GM19238 (cell line): ENCODE results near the gene PGA5.
"Not testable (repeated sequence)": the region's sequence is repeated elsewhere in the genome, so short reads cannot be mapped to it uniquely, and the experiment has no call there.

Source experiments
- DNase-seq: peaks from one replicate; pipeline ENCODE4 v3.0.0; 2011; ENCODE audit warnings: low spot score; ENCODE audit not compliant: insufficient read length

PGA5 gene

DNA sequence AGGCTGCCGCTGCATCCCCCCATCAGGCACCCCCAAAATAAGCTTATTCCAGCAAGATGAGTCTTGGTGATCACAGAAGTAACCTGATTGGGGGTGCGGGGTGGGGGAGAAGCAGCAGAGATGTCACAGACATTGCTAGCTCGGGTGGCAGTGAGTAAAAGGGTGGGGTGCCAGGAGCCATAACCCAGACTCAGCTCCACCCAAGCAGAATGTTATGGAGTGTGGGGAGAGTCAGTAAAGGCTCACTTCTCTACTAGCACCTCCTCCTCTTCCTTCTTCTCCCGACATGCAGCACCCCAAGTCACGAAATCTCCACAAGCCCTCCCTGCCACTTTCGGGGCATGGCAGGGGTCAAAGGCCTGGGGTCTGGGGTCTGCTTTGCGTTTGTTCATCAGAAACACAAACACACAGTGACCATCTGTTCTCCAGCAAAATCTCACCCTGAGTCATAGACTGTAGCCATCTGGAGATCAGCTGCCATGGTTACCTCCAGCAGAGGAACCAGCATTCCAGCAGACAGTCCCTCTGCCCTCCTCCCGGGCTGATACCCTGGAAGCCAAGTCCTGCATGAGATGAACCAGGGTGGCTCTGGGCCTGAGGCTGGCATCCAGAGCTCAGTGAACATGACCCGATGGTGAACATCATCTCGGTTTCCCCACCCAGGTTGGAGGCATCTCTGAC is 14.4 kb upstream of the PGA5 start:
- DNase-seq: not testable (repeated sequence)

DNA sequence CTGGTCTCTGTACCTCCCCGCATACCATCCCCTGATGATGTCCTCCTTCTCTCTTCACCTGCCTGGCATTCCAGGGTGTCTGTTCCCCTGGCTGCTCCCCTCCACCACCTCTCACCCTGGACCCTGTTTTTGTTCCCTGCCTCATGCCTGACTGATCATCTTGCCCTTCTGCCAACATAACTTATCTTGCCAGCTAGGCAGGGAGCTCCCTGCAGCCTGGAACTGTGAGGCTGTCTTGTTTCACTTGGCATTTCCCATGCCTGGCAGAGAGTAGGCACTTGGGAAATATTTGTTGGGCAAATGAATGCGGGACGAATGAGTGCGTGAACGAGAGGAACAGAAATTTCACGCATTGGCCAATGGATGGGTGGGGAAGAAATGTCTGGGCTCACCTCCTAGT is 11.5 kb upstream of the PGA5 start:
- not testable (repeated sequence) for DNase-seq

DNA sequence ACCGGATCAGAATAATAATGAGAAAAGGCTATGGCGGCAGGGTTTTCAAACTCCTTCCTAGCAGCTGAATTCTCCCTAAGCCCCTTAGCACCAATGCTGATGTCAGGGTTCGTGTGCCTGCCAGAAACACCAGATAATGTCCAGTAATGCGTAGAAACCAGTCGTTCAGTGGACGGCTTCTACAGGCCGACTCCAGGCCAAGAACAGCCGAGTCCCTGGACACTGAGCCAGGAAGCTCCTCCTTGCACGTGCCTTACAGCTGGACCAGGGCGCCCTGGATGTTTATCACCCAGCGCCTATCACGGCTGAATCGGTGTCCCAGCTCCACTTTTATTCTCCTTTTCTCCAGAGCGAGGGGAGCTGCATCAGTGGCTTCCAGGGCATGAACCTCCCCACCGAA is 9.9 kb upstream of the PGA5 start:
- DNase-seq: not testable (repeated sequence)

DNA sequence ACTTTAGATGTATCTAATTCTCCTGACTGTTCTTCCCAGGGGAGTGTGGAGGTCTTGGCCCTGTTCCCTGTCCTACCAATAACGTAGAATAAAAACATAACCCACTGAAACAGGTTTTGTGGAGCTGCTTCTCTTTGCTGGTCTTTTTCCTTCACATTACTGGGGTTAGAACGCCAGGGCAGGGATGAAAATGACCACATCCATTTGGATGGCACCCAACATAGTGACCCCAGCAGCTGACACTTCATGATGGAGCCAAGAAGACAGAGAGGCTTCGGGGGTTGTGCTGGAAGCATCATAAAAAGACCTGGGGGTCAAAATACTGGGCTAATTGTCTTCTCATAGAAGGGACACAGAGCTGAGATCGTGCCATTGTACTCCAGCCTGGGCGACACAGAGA is 9.4 kb upstream of the PGA5 start:
- DNase-seq: not testable (repeated sequence)

DNA sequence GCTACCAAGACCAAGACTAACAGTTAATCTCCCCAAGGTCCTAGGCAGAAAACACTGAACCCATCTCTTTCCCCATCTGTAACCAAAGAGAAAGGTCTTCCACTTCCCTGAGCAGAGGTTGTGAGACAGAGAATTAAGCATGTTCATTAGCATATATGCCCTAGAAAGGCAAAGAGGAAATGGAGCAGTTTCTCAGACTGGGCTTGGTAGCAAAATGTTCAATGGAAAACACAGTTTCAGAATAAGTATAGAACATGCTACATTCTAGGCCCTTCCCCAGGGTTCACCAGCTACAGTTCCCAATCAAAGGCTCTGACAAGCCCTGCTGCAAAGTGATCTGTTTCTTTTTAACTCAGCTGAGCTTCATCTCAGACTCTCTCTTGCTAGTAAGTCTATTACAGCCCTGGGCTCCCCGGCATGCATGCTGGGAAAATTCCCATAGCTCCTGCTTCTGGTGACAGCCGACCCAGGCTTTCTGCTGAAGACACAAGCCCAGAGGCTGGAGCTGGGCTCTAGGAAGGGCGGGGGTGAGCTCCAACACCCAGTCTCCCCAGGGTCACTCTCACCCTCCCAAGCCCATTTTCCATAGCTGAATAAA is 8.3 kb upstream of the PGA5 start:
- DNase-seq: not testable (repeated sequence)

- DNase-seq: not testable (repeated sequence)
Observed at GRCh38 chr11:61237130-61237529, 3.8 kb upstream of the PGA5 start.

GRCh38 chr11:61240288-61240687 is 687 bp upstream of the PGA5 start:
- DNase-seq: not testable (repeated sequence)

GRCh38 chr11:61241526-61241925 is 551 bp downstream of the PGA5 start:
- DNase-seq: not testable (repeated sequence)

- DNase-seq: not testable (repeated sequence)
Observed at GRCh38 chr11:61245284-61245964, 4.4 kb downstream of the PGA5 start.

GRCh38 chr11:61248071-61248470 is 7.1 kb downstream of the PGA5 start:
- DNase-seq: not testable (repeated sequence)

GRCh38 chr11:61249201-61249600 is 8.2 kb downstream of the PGA5 start:
- not testable (repeated sequence) for DNase-seq

- DNase-seq: not testable (repeated sequence)
Observed at GRCh38 chr11:61250796-61251765, 10.1 kb downstream of the PGA5 start.

DNA sequence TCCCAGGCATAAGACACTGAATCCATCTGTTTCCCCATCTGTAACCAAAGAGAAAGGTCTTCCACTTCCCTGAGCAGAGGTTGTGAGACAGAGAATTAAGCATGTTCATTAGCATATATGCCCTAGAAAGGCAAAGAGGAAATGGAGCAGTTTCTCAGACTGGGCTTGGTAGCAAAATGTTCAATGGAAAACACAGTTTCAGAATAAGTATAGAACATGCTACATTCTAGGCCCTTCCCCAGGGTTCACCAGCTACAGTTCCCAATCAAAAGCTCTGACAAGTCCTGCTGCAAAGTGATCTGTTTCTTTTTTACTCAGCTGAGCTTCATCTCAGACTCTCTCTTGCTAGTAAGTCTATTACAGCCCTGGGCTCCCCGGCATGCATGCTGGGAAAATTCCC is 11.4 kb downstream of the PGA5 start:
- DNase-seq: not testable (repeated sequence)

GRCh38 chr11:61254403-61255025 is 13.5 kb downstream of the PGA5 start:
- DNase-seq: peak; percentile 87

- DNase-seq: no peak
Observed at GRCh38 chr11:61256710-61257482, 15.9 kb downstream of the PGA5 start.

DNA sequence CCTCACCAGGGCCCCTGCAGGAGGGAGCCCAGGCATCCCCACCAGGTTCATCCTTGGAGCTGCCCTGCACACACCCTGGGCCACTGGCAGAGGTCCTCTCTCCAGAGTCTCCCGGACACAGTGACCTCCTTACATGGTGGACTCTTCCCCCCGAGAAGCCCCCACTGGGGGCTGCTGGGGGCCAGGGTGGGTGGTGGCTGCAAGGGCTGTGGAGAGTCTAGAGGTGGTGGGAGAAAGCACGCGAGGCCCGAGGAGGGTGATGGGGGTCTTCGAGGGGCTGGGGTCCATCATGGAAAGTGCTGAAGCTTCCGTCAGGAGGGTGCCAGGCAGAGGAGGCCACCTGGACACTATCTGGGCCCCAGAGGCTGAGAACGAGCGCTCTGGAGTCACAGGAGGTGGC is 17.6 kb downstream of the PGA5 start:
- no peak for DNase-seq

DNA sequence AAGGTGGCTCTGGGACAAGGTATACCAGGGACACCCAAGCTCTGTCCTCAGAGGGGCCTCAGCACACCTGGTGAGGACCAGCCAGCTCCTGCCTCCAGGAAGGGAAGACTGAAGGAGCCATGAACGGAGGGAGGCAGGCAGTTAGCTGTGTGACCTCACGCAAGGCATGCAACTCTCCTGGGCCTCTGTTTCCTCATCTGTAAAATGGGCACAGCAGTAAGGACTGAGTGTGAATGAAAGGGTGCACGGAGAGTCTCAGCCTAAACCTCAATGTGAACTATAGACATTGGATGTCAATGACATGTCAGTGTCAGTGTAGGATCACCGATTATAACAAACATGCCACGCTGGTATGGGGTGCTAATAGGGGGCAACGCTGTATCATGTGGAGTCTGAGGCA is 18.4 kb downstream of the PGA5 start:
- DNase-seq: no peak

GRCh38 chr11:61264371-61264770 is 23.4 kb downstream of the PGA5 start:
- DNase-seq: no peak

GRCh38 chr11:61264795-61265194 is 23.8 kb downstream of the PGA5 start:
- no peak for DNase-seq

- DNase-seq: no peak
Observed at GRCh38 chr11:61265357-61265756, 24.4 kb downstream of the PGA5 start.
